Spinal cord (tissue), 10 donors: Measurements from ENCODE around the gene RFPL1. TPM values are rescaled to one million over a fixed set of nuclear protein-coding genes. Genes with fewer than 3 reads are reported as not detected.
A peak's percentile ranks its signal among the peaks of the same experiment; 100 is the strongest.
"Not testable (repeated sequence)": the region's sequence is repeated elsewhere in the genome, so short reads cannot be mapped to it uniquely, and the experiment has no call there.

Experiments
- DNase-seq, 6 donors: peaks; one replicate each; pipeline versions ENCODE4 v3.0.0 to v3.0.0-alpha.2; 2013 to 2015; ENCODE audit warnings: low spot score in 6 of 6, low read depth in 4 of 6
- H3K27ac ChIP-seq: one replicate; pipeline ENCODE4 v1.5.1; 2013; ENCODE audit warnings: low read depth, low read length, control low read depth
- H3K27me3 ChIP-seq: one replicate; pipeline ENCODE4 v1.6.1; 2013; ENCODE audit warnings: low read length; ENCODE audit not compliant: control insufficient read depth, insufficient read depth
- H3K36me3 ChIP-seq: one replicate; pipeline ENCODE4 v1.6.1; 2013; ENCODE audit warnings: low read length; ENCODE audit not compliant: control insufficient read depth, insufficient read depth
- H3K4me1 ChIP-seq: one replicate; pipeline ENCODE4 v1.6.1; 2013; ENCODE audit warnings: low read length; ENCODE audit not compliant: control insufficient read depth, insufficient read depth
- H3K4me3 ChIP-seq: one replicate; pipeline ENCODE4 v1.5.1; 2013; ENCODE audit warnings: low read depth, low read length, control low read depth
- H3K9me3 ChIP-seq: one replicate; pipeline ENCODE4 v1.6.1; 2013; ENCODE audit warnings: low read length; ENCODE audit not compliant: control insufficient read depth, insufficient read depth
- WGBS: methylation state at CpG from one replicate; pipeline ENCODE4 v1.1.5; 2013; ENCODE audit warnings: missing lambda C conversion rate; ENCODE audit not compliant: insufficient coverage; 5-methylcytosine and 5-hydroxymethylcytosine counted together
- long read RNA-seq, 4 donors: transcript quantifications; one replicate each; lab custom pipeline, GENCODE V29; 2026
- polyA plus RNA-seq, 2 donors: library from polyadenylated mRNA; unstranded; fragments of 120-200 nt; gene quantifications; one replicate each; pipeline ENCODE4 v1.2.1, GENCODE V29; 2013; ENCODE audit not compliant: insufficient read length in 2 of 2
- total RNA-seq, 2 donors: library from RNA; depleted of rRNA in 1 of 2; stranded (reverse); fragments of 120-200 nt in 1 of 2; fragments of >200 nt in 1 of 2; gene quantifications; one replicate each; pipeline versions ENCODE4 v1.2.3 to v1.2.4, GENCODE V29; 2013 to 2014
- donor health status: healthy.

RFPL1 gene
- total RNA-seq (not detected), polyA plus RNA-seq (1 to 10 TPM; 1.9 to 6.3 TPM)
- long read RNA-seq, donor 1, partial matches to known transcripts = 178 of 178 reads
- long read RNA-seq, donor 1, other reads (novel, unspliced or antisense) = 0 of 178 reads
- long read RNA-seq, donor 2 = 0 reads
- long read RNA-seq, donor 3, partial matches to known transcripts = 22 of 22 reads
- long read RNA-seq, donor 3, other reads (novel, unspliced or antisense) = 0 of 22 reads
- long read RNA-seq, donor 4 = 0 reads

DNA sequence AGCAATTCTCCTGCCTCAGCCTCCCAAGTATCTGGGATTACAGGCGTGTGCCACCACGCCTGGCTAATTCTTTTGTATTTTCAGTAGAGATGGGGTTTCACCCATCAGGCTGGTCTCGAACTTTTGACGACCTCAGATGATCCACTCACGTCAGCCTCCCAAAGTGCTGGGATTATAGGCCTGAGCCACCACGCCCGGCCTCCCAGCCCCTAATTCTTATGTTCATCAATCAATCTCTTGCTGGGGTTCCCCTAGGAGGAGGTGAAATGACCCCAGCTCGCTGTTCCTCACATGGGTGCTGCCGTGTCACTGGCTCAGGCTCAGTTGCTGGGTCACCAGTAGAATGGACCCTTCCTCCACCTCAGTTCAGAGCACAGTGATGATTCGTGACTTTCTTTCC, at the start of gene RFPL1:
Gene RFPL1, plus strand, starts transcription at position 301 of the 400 bp plus-strand sequence.
- not testable (repeated sequence) for H3K4me1 ChIP-seq, H3K27me3 ChIP-seq, DNase-seq, H3K36me3 ChIP-seq, H3K4me3 ChIP-seq, H3K27ac ChIP-seq, H3K9me3 ChIP-seq
- WGBS = 100% methylated on average over 2 of the region's 10 CpGs

DNA sequence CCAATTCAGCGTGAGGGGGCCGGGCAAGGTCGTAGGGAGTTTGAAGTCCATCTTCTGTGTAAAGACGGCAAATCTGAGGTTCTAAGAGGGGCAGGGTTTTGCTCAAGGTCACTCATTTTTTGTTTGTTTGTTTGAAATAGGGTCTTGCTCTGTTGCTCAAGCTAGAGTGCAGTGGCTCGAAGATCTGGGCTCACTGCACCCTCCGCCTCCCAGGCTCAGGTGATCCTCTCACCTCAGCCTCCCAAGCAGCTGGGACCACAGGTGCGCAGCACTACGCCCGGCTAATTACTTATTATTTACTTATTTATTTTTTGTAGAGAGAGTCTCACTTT, 49.7 kb upstream of the RFPL1 start:
- H3K4me3 ChIP-seq = peak overlapping the region; percentile 79
- H3K27ac ChIP-seq = peak overlapping the region; percentile 76
- H3K9me3 ChIP-seq = no peaks in the 10 kb centered on the region
- no peaks in the 10 kb centered on the region for H3K27me3 ChIP-seq
- WGBS = 0% methylated on average over 4 of the region's 9 CpGs
- peaks cover 12% of the 10 kb centered on the region for H3K36me3 ChIP-seq
- no peak for DNase-seq
- H3K4me1 ChIP-seq = peaks cover 20% of the 10 kb centered on the region

DNA sequence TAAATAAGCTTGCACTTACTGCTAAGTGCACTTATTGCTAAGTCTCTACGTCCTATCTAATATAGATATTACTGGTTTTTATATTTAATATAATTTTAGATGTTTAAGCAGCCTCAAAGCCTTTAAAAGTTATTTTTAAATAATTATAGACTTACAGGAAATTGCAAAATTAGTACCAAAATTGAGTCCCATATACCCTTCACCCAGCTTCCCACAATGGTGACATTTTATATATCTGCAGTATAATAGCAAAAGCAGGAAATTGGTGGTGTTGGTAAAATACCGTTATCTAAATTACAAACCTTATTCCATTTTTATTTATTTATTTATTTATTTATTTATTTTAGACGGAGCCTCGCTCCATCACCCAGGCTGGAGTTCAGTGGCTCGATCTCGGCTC, 48.1 kb upstream of the RFPL1 start:
- DNase-seq = no peak
- H3K9me3 ChIP-seq = no peaks in the 10 kb centered on the region
- no peak overlapping the region for H3K27ac ChIP-seq
- H3K4me1 ChIP-seq = peaks cover 20% of the 10 kb centered on the region
- H3K36me3 ChIP-seq = peaks cover 1% of the 10 kb centered on the region
- no peaks in the 10 kb centered on the region for H3K27me3 ChIP-seq
- WGBS = no CpG with 5 or more reads among the region's 6 CpGs
- H3K4me3 ChIP-seq = no peak overlapping the region

DNA sequence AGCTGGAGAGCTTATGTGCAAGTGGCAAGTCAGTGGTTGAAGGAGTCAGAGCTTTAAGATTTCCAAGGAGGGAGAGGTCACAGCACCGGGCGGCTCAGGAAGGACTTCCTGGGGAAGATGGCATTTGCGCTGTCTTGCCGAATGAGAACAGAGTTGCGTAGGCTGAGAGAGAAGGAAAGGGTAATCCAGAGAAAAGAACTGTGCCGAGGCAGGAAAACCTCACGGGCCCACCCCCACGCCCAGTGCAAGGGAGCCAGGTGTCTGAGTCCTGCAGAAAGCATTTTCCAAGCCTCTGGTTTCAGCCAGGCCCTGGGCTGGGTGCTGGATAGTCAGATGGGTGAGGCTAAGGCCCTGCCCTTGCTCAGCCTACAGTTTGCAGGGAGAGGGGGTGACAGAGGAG, 46.8 kb upstream of the RFPL1 start:
- Histone ChIP-seq H3K36me3 (no peaks in the 10 kb centered on the region), H3K4me1 (peaks cover 20% of the 10 kb centered on the region), H3K27me3 (no peaks in the 10 kb centered on the region), H3K9me3 (no peaks in the 10 kb centered on the region), H3K4me3 (no peak overlapping the region), H3K27ac (no peak overlapping the region)
- no peak for DNase-seq
- 83% methylated on average over 8 of the region's 8 CpGs for WGBS

DNA sequence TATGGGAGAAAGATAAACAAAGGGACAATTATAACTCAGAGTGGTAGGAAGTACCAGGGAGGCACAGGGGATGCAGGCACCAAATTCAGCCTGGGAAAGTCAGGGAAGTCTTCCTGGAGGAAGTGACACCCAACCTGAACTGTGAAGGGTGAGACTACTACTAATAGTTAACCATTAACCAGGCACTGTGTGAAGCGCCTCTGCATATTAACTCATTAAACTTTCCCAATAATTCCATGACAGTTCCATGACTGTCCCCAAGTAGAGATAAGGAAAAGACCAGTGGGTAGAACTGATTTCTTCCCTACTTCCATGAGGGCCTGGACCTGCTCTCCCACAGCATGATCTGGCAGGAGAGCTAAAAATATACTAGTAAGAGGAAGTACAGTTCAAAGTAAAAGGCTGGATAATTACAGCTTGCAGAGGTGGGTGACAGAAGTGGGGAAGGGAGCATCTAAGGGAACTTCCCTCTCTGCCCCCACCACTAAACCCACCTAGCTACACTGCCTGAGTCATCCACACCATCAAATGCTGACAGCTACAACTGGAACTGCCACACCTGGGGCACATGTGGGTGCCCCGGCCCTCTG, 45.3 kb upstream of the RFPL1 start:
- peaks cover 9% of the 10 kb centered on the region for H3K4me1 ChIP-seq
- no peak overlapping the region for H3K4me3 ChIP-seq
- H3K27ac ChIP-seq = no peak overlapping the region
- DNase-seq = no peak
- no peaks in the 10 kb centered on the region for H3K36me3 ChIP-seq
- H3K27me3 ChIP-seq = no peaks in the 10 kb centered on the region
- no CpG with 5 or more reads among the region's 2 CpGs for WGBS
- H3K9me3 ChIP-seq = no peaks in the 10 kb centered on the region

DNA sequence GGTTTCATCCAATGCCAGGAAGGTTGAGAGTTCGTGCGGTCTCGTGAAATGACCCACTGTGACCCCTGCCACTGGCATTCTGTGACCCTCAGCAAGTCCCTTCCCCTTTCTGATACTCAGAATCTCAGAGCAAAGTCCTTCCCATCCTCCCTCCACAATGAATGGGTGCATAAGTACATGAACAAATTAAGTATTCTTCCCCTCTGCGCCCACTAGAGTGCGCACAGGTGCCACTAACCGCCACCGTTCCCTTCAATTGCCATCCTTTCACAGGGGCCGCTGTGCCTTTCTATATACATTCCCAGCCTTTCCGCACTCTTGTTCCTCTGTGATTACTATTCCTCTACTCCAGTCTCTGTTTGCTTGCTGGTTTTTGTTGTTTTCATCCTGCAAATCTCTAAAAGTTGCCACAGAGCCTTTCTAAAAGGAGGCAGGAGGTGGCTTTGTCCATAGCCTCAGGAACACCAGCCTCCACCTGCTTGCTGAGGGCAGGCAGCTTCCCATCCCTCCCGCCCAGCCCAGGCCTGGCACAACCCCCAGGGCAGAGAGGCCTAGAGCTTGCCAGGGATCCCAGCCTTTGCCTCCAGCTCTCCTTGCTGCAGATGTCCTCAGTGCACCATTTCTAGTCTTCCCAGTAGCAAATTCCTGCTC, 43.3 kb upstream of the RFPL1 start:
- H3K27me3 ChIP-seq = no peaks in the 10 kb centered on the region
- no peaks in the 10 kb centered on the region for H3K4me1 ChIP-seq
- H3K4me3 ChIP-seq = no peak overlapping the region
- H3K27ac ChIP-seq = no peak overlapping the region
- H3K36me3 ChIP-seq = no peaks in the 10 kb centered on the region
- WGBS = 11% methylated on average over 7 of the region's 10 CpGs
- H3K9me3 ChIP-seq = no peaks in the 10 kb centered on the region
- peak; percentile 63 to 97 (median 76) for DNase-seq

DNA sequence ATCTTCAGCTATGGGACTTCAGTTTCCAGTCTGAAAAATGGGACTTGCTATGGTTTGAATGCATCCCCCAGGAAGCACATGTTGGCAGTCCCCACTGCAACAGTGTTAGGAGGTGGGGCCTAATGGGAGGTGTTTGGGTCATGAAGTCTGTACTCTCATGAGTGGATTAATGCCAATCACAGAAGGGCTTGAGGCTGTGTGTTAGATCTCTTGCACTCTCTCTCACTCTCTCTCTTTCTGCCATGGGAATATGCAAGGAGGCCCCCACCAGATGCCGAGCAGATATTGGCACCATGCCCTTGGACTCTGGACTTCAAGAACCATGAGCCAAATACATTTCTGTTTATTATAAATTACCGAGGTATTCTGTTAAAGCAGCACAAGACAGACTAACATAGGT, 42.3 kb upstream of the RFPL1 start:
- no peaks in the 10 kb centered on the region for H3K27me3 ChIP-seq
- H3K4me1 ChIP-seq = no peaks in the 10 kb centered on the region
- no peak overlapping the region for H3K4me3 ChIP-seq
- DNase-seq = no peak
- H3K36me3 ChIP-seq = no peaks in the 10 kb centered on the region
- H3K27ac ChIP-seq = no peak overlapping the region
- WGBS = no CpG with 5 or more reads among the region's 2 CpGs
- no peaks in the 10 kb centered on the region for H3K9me3 ChIP-seq

DNA sequence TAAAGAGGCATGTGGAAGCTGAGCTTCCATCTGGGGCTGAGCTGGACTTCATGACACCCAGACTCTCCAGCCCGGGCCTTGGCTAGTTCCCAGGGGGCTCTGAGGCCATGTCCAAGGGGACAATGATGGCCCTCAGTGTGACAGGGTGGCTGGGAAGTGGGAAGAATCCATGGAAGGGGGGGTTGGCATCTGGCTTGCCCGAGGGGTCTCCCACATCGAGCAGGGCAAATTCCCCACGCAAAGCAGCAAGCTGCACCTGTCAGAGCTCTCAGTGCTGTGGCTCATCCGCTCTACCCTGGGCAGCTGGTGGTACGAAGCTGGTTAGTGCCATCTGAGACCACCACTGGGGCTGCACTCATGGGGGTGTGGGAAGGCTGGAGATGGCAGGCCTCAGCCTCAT, 40.6 kb upstream of the RFPL1 start:
- H3K4me3 ChIP-seq = no peak overlapping the region
- H3K9me3 ChIP-seq = no peaks in the 10 kb centered on the region
- H3K4me1 ChIP-seq = no peaks in the 10 kb centered on the region
- H3K36me3 ChIP-seq = no peaks in the 10 kb centered on the region
- no peaks in the 10 kb centered on the region for H3K27me3 ChIP-seq
- no peak for DNase-seq
- 78% methylated on average over 6 of the region's 6 CpGs for WGBS
- H3K27ac ChIP-seq = no peak overlapping the region

DNA sequence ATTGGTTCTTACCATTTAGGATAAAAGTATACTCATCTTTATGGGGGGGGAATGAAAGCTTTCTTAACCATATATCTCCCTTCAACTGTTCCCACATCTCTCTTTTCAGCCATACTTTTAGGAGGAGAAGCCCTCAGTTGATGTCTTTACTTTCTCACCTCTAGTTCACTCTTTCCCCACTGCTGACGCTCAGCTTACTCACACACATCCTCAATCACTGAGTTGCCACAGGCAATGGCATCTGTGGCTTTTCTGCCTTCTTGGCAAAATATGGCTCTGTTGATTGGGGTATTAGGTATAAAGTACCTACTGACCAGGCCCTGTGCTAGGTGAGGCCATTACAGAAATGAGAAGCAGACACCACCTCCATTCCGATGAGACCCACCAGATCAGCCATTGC, 37.8 kb upstream of the RFPL1 start:
- no peaks in the 10 kb centered on the region for H3K4me1 ChIP-seq

DNA sequence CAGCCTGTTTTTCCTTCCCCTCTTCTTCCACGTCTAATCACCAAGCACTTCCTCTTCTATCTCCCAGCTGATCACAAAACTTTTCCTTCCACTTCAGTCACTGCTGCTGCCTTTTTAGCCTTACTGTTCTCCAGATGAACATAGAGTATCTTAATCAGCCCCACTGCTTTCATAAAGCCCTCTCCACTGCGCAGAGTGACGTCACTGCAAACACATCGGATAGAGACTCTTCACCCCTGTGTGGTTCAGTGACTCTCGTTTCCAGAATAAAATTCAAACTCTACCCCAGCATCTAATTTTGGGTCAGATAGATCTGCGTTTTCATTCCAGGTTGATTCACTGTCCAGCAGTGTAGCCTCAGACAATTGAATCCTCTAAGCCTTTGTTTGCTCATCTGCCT, 36.8 kb upstream of the RFPL1 start:
- H3K4me3 ChIP-seq, H3K4me1 ChIP-seq, H3K36me3 ChIP-seq, H3K9me3 ChIP-seq, H3K27ac ChIP-seq, H3K27me3 ChIP-seq, DNase-seq: not testable (repeated sequence)
- 44% methylated on average over 3 of the region's 6 CpGs for WGBS

More for the DNA sequence above, 37.8 kb upstream of the RFPL1 start:
- no peak for DNase-seq
- no peaks in the 10 kb centered on the region for H3K36me3 ChIP-seq
- no peaks in the 10 kb centered on the region for H3K27me3 ChIP-seq
- H3K4me3 ChIP-seq = no peak overlapping the region
- H3K27ac ChIP-seq = no peak overlapping the region
- no peaks in the 10 kb centered on the region for H3K9me3 ChIP-seq
- 100% methylated on average over 1 of the region's 2 CpGs for whole genome bisulfite sequencing
